ENCODE data around the gene TBPL1.

Gene TBPL1

GRCh38 chr6:134035823-134036296, 82.8 kb downstream of the TBPL1 start:
- Histone ChIP-seq H3K79me2 (no peaks in the 10 kb centered on the region), H3K36me3 (ENCODE audit: control insufficient read depth, insufficient read depth, low read length) (no peaks in the 10 kb centered on the region), H3K27me3 (ENCODE audit: control insufficient read depth, insufficient read depth, low read length) (no peaks in the 10 kb centered on the region), H2AFZ (no peak overlapping the region), H3K4me1 (no peaks in the 10 kb centered on the region), H3K4me3 (ENCODE audit: low read depth, low read length) (no peak overlapping the region), H3K27ac (no peak overlapping the region), H3K4me2 (ENCODE audit: low read length) (no peak overlapping the region), H3K9me3 (ENCODE audit: control insufficient read depth, low read length) (no peaks in the 10 kb centered on the region), H3K9ac (no peak overlapping the region)
- TF ChIP-seq CTCF (IDR thresholded peaks at IDR 0.05): no peak

- H3K27ac ChIP-seq: no peak overlapping the region
- no peak overlapping the region for H2AFZ ChIP-seq
- no peaks in the 10 kb centered on the region for H3K4me1 ChIP-seq
- TF ChIP-seq CTCF (IDR thresholded peaks at IDR 0.05): no peak
- H3K9me3 ChIP-seq (ENCODE audit: control insufficient read depth, low read length): no peaks in the 10 kb centered on the region
- no peaks in the 10 kb centered on the region for H3K36me3 ChIP-seq (ENCODE audit: control insufficient read depth, insufficient read depth, low read length)
- H3K4me3 ChIP-seq (ENCODE audit: low read depth, low read length): no peak overlapping the region
- no peaks in the 10 kb centered on the region for H3K79me2 ChIP-seq
- no peak overlapping the region for H3K9ac ChIP-seq
- H3K27me3 ChIP-seq (ENCODE audit: control insufficient read depth, insufficient read depth, low read length): no peaks in the 10 kb centered on the region
- H3K4me2 ChIP-seq (ENCODE audit: low read length): no peak overlapping the region
Observed at GRCh38 chr6:134039116-134039515, 86.1 kb downstream of the TBPL1 start.
